ENCODE measurements around the gene EIF4EBP3.

EIF4EBP3 gene

DNA sequence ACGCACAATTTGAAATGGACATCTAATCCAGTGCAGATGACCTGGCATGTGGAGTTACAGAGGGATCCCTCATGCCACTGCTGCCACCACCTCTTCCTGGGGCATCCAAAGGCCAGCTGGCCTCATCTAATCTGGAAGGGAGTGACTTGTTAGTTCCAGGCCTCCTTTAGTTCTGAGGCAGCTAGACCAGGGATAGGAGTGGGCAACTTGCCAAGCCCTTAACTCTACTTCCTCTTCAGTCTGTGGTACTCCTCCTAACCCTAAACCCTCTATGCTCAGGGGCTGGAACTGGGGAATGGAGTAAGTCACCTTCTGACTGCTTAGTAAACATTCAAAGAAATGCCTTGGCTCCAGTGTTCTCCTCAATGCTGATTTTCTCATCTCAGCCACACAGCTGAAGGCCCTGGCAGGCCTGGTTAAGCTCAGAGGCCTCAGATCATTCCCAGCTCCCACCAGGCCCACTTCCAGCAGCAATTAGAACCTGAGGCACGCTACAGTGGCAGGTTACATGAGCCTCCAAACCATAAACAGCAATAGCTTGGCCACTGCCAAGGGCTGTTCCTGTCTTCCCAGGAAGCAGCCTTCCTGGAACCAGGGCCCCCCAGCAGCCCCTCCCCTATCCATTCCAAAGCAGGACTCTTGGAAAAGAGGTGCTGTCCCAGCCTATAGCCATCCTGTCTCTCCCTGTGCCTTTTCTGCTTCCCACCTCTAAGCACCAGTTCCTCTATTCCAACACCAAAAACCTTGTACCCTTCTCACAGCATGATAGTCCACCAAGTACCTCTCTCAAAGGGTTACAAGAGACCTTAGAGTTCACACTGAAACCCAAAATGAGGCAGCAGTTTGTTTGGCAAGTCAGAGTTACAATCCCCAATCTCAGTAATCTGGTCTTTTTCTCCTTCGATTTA lies 2.0 kb downstream of the EIF4EBP3 start:
- H3K4me3 Mint-ChIP-seq = peak overlapping the region; percentile 59
- peak overlapping the region; percentile 84 for H3K27ac Mint-ChIP-seq
- peaks cover 68% of the 10 kb centered on the region for H3K4me1 Mint-ChIP-seq (ENCODE audit: low read depth)
- H3K27me3 Mint-ChIP-seq = no peaks in the 10 kb centered on the region
- H3K9me3 Mint-ChIP-seq = no peaks in the 10 kb centered on the region
- peaks cover 53% of the 10 kb centered on the region for H3K36me3 Mint-ChIP-seq (ENCODE audit: low read depth)

DNA sequence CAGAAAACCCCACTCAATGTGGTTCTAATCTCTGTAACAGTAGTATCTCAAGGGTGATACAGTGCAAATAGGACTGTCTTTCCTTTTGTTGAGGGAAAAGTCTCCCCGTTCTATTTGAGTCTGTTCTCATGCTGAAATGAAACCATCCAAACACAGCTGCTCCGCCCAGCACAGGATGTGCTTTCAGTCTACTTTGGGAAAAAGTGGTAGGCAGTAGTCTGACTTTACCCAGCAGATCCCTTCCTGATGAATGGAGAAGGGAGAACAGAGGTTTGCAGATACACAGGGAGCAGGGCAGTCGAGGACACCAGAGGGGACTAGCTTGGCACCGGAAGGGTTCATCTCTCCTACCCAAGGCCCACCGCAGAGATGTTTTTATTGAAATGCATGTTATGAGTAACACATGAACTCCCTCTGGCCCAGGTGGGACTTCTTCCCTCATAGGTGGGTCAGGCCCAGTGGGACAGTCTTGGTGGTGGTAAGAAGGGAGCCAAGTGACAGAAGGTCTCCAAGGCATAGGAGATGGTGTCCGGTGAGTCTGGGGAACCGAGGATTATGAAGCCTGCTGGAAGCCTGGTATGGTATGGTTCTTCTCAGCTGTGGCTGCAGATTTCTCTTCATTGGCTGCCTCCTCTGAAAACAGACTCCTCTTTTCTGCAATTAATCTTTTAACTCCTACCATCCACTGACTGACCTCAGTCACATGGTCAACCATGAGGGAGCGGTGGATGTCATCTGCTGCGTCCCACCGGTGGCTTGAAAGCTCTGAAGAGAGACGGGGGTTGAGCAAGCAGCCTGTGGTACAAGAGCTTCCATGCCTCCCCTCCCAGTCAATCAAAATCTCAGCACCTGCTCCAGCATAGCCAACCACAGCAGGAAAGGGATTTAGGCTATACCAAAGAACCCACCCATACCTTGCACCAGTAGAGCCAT lies 3.0 kb downstream of the EIF4EBP3 start:
- Mint-ChIP-seq H3K9me3 (no peaks in the 10 kb centered on the region), H3K27me3 (no peaks in the 10 kb centered on the region), H3K4me1 (ENCODE audit: low read depth) (peaks cover 77% of the 10 kb centered on the region), H3K4me3 (no peak overlapping the region), H3K36me3 (ENCODE audit: low read depth) (peaks cover 56% of the 10 kb centered on the region), H3K27ac (peak overlapping the region; percentile 20)

DNA sequence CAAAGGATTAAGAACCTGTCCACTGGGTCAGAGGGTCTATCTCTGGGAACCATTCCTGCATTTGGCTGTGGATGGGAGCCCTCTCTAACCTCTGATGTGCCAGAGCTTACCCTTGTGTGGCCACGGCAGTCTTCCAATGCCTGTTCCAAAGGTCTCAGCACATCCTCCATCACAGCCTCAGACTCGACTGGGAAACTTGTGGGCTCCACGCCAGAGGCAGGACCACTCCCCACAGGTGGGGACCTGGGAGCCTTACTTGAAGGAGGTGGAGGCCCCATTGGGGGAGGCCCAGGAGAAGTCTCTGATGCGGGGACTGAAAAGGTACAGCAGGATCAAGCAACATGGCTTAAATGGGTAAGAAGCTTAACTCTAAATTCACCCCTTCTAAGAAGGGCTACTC lies 4.4 kb downstream of the EIF4EBP3 start:
- Mint-ChIP-seq H3K4me1 (ENCODE audit: low read depth) (peaks cover 86% of the 10 kb centered on the region), H3K36me3 (ENCODE audit: low read depth) (peaks cover 68% of the 10 kb centered on the region), H3K4me3 (no peak overlapping the region), H3K9me3 (no peaks in the 10 kb centered on the region), H3K27me3 (no peaks in the 10 kb centered on the region), H3K27ac (peak overlapping the region; percentile 9)

DNA sequence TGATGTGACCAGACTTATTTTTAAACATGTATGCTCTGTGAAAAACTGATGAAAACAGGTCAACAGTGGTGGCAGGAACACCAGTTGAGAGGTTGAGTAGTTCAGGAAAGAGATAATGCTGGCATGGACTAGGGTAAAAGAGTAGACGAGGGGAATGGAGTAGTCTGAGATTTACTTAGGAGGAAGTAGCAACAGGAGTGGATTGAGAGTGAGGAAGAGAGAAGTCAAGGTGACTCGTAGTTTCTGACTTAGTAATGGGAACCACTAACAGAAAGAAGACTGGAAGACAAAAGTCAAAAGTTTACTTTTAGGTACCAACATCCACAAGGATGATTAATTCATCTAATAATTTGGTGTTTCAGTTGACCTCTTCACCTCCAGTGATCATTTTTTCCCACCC lies 6.2 kb downstream of the EIF4EBP3 start:
- peaks cover 61% of the 10 kb centered on the region for H3K36me3 Mint-ChIP-seq (ENCODE audit: low read depth)
- peaks cover 76% of the 10 kb centered on the region for H3K4me1 Mint-ChIP-seq (ENCODE audit: low read depth)
- H3K27me3 Mint-ChIP-seq = no peaks in the 10 kb centered on the region
- no peaks in the 10 kb centered on the region for H3K9me3 Mint-ChIP-seq
- H3K27ac Mint-ChIP-seq = peak overlapping the region; percentile 93
- H3K4me3 Mint-ChIP-seq = peak overlapping the region; percentile 93

DNA sequence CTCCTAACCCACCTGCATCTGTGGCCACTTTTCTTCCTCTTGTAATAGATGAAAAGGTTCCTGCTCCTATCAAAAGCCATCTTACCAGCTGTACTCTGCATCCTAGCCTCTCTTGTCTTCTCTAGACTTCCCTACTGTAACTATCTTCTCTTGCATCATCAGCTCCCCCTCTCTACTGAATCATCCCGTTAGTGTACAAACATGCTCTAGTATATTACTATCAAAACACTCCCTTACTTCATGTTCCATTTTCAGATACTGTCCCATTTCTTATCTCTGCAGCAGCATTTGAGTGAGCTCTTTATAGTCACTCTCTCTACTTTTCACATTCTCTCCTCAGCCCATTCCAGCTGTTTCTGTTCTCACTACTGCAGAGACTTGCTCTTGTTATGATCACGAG lies 7.0 kb downstream of the EIF4EBP3 start:
- Mint-ChIP-seq H3K27ac (peak overlapping the region; percentile 93), H3K4me1 (ENCODE audit: low read depth) (peaks cover 68% of the 10 kb centered on the region), H3K9me3 (no peaks in the 10 kb centered on the region), H3K4me3 (peak overlapping the region; percentile 93), H3K36me3 (ENCODE audit: low read depth) (peaks cover 55% of the 10 kb centered on the region), H3K27me3 (no peaks in the 10 kb centered on the region)

DNA sequence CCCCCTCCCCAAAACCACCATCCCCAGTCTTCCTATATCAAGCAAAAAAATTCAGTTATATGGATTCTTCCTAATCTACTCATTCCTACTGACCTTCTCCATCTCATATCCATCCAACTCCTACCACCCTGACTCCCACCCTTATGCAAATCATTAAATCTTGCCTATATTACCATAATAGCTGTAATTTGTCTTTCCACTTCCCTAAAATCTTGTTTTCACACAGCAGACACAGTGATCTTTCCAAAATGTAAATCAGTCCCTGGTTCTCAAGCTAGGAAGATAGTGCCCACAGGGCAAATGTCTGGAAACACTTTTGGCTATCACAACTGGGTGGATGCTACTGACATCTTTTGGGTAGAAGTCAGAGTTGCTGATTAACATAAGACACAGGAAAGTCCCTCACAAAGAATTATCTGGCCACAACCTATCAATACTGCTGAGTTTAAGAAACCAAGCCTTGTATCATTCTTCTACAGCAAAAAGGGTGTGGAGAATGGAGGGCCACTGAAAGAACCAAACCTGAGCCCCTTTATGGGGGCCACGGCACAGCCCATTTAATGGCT lies 8.4 kb downstream of the EIF4EBP3 start:
- Mint-ChIP-seq H3K4me1 (ENCODE audit: low read depth) (peaks cover 55% of the 10 kb centered on the region), H3K9me3 (no peaks in the 10 kb centered on the region), H3K27ac (peak overlapping the region; percentile 89), H3K36me3 (ENCODE audit: low read depth) (peaks cover 43% of the 10 kb centered on the region), H3K4me3 (peak overlapping the region; percentile 93), H3K27me3 (no peaks in the 10 kb centered on the region)

DNA sequence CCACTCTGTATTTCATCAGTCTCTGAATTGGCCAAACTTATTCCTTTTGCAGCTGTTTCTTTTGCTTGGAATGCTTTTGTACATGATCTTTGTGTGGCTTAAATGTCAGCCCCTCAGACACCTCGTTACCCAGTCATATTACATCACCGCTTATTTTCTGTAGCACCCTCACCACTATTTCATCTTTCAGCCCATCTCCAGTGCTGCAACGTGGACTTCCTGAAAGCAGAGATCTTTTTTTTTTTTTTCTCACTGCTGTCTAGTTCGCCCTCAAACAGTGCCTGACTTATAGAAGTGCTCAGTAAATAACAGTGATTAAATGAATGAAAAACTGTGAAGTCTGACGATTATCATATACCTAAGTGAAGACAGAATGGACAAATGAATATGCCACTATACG lies 9.0 kb downstream of the EIF4EBP3 start:
- Mint-ChIP-seq H3K36me3 (ENCODE audit: low read depth) (peaks cover 38% of the 10 kb centered on the region), H3K27ac (peak overlapping the region; percentile 89), H3K4me3 (peak overlapping the region; percentile 93), H3K9me3 (no peaks in the 10 kb centered on the region), H3K27me3 (no peaks in the 10 kb centered on the region), H3K4me1 (ENCODE audit: low read depth) (peaks cover 50% of the 10 kb centered on the region)

DNA sequence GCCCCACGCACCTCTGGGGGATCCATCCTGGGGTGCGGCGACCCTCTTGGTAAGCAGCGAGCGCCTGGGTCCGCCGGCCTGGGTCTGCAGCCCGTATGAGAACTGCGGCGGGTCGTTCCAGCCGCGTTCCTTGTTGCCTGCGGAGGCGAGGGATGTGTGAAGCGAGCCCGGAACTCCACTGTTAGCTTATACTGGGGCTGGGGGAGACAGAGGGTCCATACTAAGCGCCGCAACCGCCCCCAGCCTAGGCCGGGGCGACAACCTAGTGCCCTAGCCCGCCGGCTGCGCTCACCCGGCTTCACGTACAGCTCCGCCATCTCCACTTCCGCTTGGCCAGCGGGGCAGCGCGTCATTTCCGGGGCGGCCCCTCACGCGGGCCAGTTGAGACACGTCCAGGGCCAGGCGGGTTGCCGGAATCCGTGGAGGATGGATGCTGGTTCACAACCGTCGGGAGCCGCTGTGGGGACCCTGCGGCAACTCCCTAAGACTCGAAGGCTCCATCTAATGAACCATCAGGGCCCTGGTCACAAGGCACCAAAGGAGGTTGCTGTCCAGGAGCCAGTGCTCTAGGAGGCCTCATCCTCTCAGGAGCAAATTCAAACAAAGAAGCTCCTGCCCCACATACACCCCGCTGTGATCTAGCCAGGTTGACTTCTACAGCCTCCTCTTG lies 9.8 kb downstream of the EIF4EBP3 start, which contains the start of gene SRA1:
TSS of gene SRA1 (minus strand) at position 338 of the 670 bp plus-strand sequence. CDS start at position 317, 21 bp downstream.
- Mint-ChIP-seq H3K4me1 (ENCODE audit: low read depth) (peaks cover 48% of the 10 kb centered on the region), H3K4me3 (peak within 1 kb of the TSS; percentile 93), H3K9me3 (no peaks in the 10 kb centered on the region), H3K36me3 (ENCODE audit: low read depth) (peaks cover 36% of the 10 kb centered on the region), H3K27ac (peak within 1 kb of the TSS; percentile 93), H3K27me3 (no peaks in the 10 kb centered on the region)

DNA sequence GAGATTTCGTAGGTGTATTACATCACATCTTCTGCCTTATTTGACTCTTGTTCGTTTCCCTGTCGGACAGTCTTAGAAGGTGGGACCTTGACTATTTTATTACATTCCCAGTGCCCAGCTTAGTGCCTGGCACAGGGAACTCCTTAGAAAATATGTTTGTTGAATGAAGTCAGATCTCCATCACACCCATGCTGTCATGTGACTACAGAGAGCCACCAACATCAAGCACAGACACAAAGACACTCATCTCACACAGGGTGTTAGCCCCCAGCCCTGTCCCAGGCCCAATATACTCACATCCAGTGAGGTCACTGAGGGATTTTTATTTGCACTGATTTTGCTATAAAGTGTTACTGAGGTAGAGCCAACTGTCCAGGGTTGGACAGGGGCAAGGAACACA lies 10.5 kb downstream of the EIF4EBP3 start:
- Mint-ChIP-seq H3K27ac (peak overlapping the region; percentile 93), H3K36me3 (ENCODE audit: low read depth) (peaks cover 32% of the 10 kb centered on the region), H3K27me3 (no peaks in the 10 kb centered on the region), H3K4me3 (peak overlapping the region; percentile 93), H3K4me1 (ENCODE audit: low read depth) (peaks cover 51% of the 10 kb centered on the region), H3K9me3 (no peaks in the 10 kb centered on the region)

DNA sequence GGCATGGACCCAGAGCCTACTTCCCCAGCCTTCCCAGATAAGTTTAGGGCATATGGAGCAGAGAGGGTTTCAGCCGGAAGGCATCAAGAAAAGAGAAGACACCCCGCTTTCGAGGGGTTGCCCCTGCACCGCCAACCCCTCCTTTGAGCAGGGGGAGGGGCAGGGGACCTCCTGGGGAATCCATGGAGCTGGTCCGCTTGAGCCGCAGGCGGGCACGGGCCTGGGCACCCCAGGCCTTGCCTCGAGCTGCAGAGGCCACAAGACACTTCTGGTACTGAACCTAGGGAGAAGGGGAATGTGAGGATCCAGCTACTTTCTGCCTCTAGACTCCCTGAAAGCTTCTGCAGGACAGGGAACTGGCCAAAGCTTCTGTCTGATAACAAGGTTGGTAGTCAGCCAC lies 11.1 kb downstream of the EIF4EBP3 start:
- peaks cover 26% of the 10 kb centered on the region for H3K36me3 Mint-ChIP-seq (ENCODE audit: low read depth)
- no peak overlapping the region for H3K27ac Mint-ChIP-seq
- H3K4me1 Mint-ChIP-seq (ENCODE audit: low read depth) = peaks cover 49% of the 10 kb centered on the region
- no peak overlapping the region for H3K4me3 Mint-ChIP-seq
- no peaks in the 10 kb centered on the region for H3K9me3 Mint-ChIP-seq
- H3K27me3 Mint-ChIP-seq = no peaks in the 10 kb centered on the region

DNA sequence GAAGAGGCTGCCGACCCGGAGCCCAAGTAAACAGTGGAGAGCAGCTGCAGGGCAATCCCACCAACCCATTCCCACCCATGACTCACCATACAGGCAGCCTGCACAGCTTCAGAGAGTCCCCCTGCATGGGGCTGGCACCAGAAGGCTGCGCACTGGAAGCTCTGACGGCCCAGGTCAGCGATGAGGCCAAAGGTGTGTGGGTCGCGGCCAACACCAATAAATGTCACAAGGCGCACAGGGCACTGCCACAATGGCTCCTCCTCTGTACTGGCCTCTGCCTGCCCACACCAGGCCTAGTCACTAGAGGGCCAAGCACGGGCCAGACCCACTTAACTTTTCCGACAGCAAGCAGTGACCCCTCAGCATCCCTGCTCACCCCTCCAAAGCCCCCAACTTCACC lies 12.8 kb downstream of the EIF4EBP3 start:
- Mint-ChIP-seq H3K36me3 (ENCODE audit: low read depth) (peaks cover 21% of the 10 kb centered on the region), H3K27me3 (no peaks in the 10 kb centered on the region), H3K9me3 (no peaks in the 10 kb centered on the region), H3K4me1 (ENCODE audit: low read depth) (peaks cover 41% of the 10 kb centered on the region), H3K27ac (no peak overlapping the region), H3K4me3 (no peak overlapping the region)

DNA sequence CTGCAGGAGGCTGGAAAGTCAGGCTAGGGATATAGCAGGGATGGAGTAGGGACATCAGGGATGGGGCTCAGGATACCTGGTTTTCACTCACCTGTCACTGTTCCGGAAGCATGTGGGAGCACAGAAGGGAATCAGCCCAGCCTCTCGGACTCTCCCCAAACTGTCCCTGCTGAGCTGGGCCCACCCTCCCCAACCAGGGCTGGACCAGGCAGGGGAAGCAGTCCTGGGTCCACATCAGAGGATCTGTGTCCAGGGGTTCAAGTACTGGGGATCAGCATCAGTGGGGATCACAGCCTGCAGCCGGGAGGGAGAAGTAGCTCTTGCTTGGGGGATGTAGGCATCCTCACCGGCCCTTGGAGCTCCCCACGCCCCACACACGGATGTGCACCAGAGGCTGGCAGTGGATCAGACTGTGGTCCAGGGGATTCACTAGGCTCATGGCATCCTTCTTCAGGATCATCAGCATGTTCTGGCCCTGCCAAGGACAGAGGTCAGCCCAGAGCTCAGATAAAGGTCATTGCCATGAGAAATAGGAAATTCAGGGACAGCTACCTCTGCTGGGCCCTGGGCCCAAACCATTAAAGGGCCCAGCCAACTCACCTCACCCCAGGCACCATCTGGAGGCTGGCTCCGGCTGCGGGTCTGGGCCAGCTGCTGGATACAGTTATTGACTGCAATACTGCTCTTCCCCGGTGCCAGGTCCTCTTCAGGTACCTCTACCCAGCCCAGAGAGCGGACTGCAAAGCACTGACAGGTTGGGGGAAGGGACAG lies 14.5 kb downstream of the EIF4EBP3 start:
- Mint-ChIP-seq H3K4me3 (no peak overlapping the region), H3K36me3 (ENCODE audit: low read depth) (peaks cover 20% of the 10 kb centered on the region), H3K27ac (no peak overlapping the region), H3K27me3 (no peaks in the 10 kb centered on the region), H3K9me3 (no peaks in the 10 kb centered on the region), H3K4me1 (ENCODE audit: low read depth) (peaks cover 41% of the 10 kb centered on the region)

DNA sequence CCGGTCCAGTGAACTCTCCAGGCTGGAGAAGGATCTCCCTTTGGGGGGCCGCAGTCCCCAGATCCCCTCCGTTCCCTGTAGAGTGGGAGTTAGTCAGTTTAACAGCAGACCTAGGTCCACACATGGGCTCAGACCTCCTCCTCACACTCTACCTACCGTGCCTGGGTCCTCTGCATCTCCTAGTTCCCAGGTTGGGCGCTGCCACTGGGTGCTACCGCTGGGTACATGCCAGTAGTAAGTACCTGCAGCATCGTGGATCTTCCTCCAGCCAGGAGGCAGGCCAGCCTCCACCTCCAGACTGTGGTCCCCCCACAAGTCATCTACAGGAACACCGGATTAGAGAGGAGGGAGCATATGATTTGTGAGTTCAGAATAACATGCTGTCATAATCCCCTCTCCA lies 16.1 kb downstream of the EIF4EBP3 start:
- Mint-ChIP-seq H3K4me1 (ENCODE audit: low read depth) (peaks cover 44% of the 10 kb centered on the region), H3K36me3 (ENCODE audit: low read depth) (peaks cover 37% of the 10 kb centered on the region), H3K4me3 (peak overlapping the region; percentile 99), H3K9me3 (no peaks in the 10 kb centered on the region), H3K27me3 (no peaks in the 10 kb centered on the region), H3K27ac (peak overlapping the region; percentile 81)
